HUES64 (cell line): ENCODE data around the gene KLHL5.
"Not testable (repeated sequence)": the region's sequence is repeated elsewhere in the genome, so short reads cannot be mapped to it uniquely, and the experiment has no call there.

Experiments
- H3K27ac ChIP-seq: 2 replicates; pipeline ENCODE4 v1.7.0; 2013; ENCODE audit warnings: low read depth, low read length, inconsistent platforms
- H3K27me3 ChIP-seq: 2 replicates; pipeline ENCODE4 v1.6.1; 2013; ENCODE audit warnings: mild to moderate bottlenecking, low read length; ENCODE audit not compliant: insufficient read depth
- H3K36me3 ChIP-seq: 2 replicates; pipeline ENCODE4 v1.6.1; 2013; ENCODE audit warnings: mild to moderate bottlenecking, low read length; ENCODE audit not compliant: insufficient read depth
- H3K4me1 ChIP-seq: 2 replicates; pipeline ENCODE4 v1.6.1; 2013; ENCODE audit warnings: mild to moderate bottlenecking, low read length, moderate library complexity; ENCODE audit not compliant: insufficient read depth
- H3K4me3 ChIP-seq: 2 replicates; pipeline ENCODE4 v1.5.1; 2013; ENCODE audit warnings: mild to moderate bottlenecking, low read length, moderate library complexity
- H3K9ac ChIP-seq: 2 replicates; pipeline ENCODE4 v1.6.1; 2013; ENCODE audit warnings: mild to moderate bottlenecking, low read depth, low read length
- H3K9me3 ChIP-seq: 2 replicates; pipeline ENCODE4 v1.6.1; 2013; ENCODE audit warnings: low read depth, low read length; ENCODE audit not compliant: insufficient read depth
- WGBS: fragments of 150-250, 120-280 bp; methylation state at CpG from one replicate; pipeline ENCODE4 v1.1.7; 2013; ENCODE audit warnings: missing lambda C conversion rate; 5-methylcytosine and 5-hydroxymethylcytosine counted together

KLHL5 gene

DNA sequence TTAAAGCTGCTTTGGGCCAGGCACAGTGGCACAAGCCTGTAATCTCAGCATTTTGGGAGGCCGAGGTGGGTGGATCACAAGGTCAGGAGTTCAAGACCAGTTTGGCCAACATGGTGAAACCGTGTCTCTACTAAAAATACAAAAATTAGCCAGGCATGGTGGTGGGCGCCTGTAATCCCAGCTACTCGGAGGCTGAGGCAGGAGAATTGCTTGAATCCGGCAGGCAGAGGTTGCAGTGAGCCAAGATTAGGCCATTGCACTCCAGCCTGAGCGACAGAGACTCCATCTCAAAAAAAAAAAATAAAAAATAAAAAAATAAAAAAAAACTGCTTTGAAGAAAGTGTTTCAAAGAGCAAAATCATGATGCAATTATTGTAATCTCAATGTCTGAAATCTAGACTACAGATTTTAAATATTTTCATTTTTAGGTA is 30.4 kb upstream of the KLHL5 start:
- H3K27ac ChIP-seq, H3K4me3 ChIP-seq, H3K4me1 ChIP-seq, H3K36me3 ChIP-seq, H3K9me3 ChIP-seq, H3K9ac ChIP-seq, H3K27me3 ChIP-seq: not testable (repeated sequence)
- 96% methylated on average over 5 of the region's 6 CpGs for WGBS

DNA sequence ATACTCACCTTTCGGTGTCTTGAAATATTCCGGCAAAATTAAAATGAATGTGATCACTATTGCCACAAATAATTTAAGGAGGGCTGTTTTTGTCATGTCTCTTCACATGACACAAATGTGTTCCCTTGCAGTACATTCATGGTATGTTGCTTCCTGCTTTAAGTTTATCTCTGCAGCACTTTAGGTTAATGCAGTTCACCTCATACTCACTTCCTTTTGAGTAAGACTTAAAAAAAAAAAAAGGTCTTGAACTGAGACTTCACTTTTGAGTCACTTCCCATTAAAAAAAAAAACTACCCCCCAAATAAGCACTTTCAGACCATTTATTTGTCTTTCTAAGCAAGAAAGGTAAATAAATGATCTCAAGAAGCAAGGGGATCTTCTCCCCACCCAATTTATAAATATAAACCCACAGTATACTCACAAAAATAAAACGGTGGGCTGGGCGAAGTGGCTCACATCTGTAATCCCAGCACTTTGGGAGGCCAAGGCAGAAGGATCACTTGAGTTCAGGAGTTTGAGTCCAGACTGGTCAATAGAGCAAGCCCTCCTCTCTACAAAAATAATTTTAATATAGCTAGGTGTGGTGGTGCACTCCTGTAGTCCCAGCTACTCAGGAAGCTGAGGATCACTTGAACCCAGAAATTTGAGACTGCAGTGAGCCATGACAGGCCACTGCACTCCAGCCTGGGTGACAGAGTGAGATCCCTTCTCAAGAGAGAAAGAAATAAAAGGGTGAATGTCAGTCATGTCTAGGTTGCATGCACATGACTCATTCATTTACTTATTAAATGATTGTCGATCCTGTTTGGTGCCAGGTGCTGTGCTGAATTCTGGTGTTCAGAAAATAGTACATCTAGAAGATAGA is 29.6 kb upstream of the KLHL5 start, which contains the start of gene TMEM156:
TMEM156 (minus strand) TSS at position 192 of the 868 bp plus-strand sequence; CDS start at position 96, 96 bp downstream.
- H3K27ac ChIP-seq: no peak within 1 kb of the TSS
- H3K36me3 ChIP-seq: no peaks in the 10 kb centered on the region
- 97% methylated on average over 3 of the region's 5 CpGs for WGBS
- no peak within 1 kb of the TSS for H3K4me3 ChIP-seq
- H3K4me1 ChIP-seq: peaks cover 2% of the 10 kb centered on the region
- H3K27me3 ChIP-seq: no peaks in the 10 kb centered on the region
- no peaks in the 10 kb centered on the region for H3K9me3 ChIP-seq
- H3K9ac ChIP-seq: no peak within 1 kb of the TSS

DNA sequence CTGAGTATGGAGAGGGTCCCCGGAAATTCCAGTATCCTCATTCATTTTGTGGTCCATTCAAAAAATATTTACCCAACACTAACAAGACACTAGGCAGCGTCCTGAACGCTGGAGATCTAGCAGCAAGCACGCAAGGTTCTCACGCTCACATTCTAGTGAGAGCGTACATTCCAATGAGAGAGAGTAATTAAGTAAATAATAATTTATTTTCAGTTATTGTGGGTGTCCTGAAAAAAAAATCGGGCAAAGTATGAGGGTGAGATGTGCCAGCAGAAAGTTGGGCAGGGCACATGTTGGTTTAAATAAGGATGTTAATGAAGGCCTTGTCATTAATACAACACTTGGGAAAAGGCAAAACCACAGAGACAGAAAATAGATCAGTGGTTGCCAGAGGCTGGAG is 25.9 kb upstream of the KLHL5 start:
- 94% methylated on average over 7 of the region's 7 CpGs for WGBS
- Histone ChIP-seq H3K27me3 (no peaks in the 10 kb centered on the region), H3K27ac (no peak overlapping the region), H3K9ac (no peak overlapping the region), H3K36me3 (no peaks in the 10 kb centered on the region), H3K4me1 (peaks cover 10% of the 10 kb centered on the region), H3K4me3 (no peak overlapping the region), H3K9me3 (no peaks in the 10 kb centered on the region)

DNA sequence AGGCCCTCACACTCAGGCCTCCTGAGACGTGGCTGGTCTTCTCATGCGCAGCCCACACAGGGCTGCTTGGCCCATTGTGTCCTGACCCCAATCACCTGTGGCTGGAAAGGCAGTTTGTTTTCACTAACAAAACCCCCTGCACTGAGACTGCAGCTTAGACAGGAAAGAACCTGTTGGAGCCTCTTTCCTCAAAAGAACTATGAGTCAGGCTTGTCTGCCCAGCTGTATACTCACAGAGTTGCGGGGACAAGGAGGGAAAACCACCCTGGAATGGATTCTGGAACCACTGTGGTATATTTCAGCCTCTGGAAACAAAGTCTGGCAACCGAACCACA is 24.6 kb upstream of the KLHL5 start:
- H3K27me3 ChIP-seq: no peaks in the 10 kb centered on the region
- H3K36me3 ChIP-seq: no peaks in the 10 kb centered on the region
- H3K9ac ChIP-seq: no peak overlapping the region
- WGBS: 77% methylated on average over 3 of the region's 4 CpGs
- no peaks in the 10 kb centered on the region for H3K9me3 ChIP-seq
- H3K27ac ChIP-seq: 0 out of 2 replicates have a peak overlapping the region, but pooled peaks have one; percentile 31
- peaks cover 11% of the 10 kb centered on the region for H3K4me1 ChIP-seq
- H3K4me3 ChIP-seq: no peak overlapping the region

DNA sequence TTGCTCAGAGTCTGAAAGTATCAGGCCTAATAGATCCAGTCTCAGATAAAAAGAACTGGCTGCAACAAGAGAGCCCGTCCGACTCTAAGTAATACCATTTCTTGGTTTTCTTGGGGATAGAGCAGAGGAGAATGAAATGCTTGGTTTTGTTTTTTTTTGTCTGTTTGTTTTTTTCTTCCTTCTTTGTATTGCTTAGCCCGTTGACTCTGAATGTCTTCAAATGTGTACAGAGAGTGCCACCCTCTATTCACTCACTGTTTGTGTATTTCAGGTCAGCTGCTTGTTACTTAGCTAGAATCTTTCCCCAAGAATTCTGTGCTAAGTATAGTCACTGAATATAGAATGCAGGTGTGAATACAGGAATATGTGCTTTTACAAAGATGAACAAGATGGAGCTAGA is 24.1 kb upstream of the KLHL5 start:
- no peaks in the 10 kb centered on the region for H3K27me3 ChIP-seq
- WGBS: 86% methylated on average over 3 of the region's 3 CpGs
- H3K36me3 ChIP-seq: no peaks in the 10 kb centered on the region
- no peak overlapping the region for H3K27ac ChIP-seq
- no peaks in the 10 kb centered on the region for H3K9me3 ChIP-seq
- peaks cover 15% of the 10 kb centered on the region for H3K4me1 ChIP-seq
- H3K9ac ChIP-seq: no peak overlapping the region
- H3K4me3 ChIP-seq: no peak overlapping the region

DNA sequence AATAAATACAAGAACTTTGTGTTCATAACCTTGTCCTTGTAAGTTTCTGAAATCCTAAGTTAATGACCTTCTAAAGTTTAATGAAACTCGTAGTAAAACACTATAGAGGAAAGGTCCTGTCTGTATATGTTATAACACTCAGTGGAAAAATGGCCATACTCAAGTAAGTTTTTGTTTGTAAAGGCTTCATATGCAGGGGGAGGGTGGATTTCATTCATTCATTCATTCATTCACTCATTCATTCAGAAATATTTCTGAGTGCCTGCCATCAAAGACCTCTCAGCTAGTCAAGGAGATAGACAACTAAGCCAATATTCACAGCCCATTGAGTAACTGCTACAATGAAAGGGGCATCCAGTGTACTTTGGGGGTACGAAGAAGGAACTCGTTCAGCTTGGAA is 22.9 kb upstream of the KLHL5 start:
- H3K4me1 ChIP-seq: peaks cover 27% of the 10 kb centered on the region
- H3K27ac ChIP-seq: no peak overlapping the region
- WGBS: 94% methylated on average over 3 of the region's 3 CpGs

DNA sequence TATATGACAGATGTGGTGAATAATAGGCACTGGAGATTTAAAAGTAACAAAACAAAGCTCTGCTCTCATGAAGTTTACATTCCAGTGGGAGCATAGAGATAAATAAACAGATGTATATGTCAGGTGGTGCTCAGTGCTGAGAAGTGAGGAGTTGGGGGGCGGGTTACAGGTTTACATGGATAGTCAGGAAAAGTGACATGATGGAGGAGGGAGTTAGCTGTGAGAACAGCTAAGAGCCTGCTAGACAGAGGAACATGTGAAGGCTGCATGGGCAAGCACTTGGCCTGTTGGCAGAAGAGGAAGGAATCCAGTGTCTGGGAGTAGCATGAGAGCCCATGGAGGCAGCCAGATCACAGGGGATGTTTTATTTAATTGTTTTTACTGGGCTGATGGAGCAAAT is 19.7 kb upstream of the KLHL5 start:
- 89% methylated on average over 1 of the region's 1 CpG for WGBS
- Histone ChIP-seq H3K27ac (no peak overlapping the region), H3K4me1 (peaks cover 27% of the 10 kb centered on the region), H3K36me3 (no peaks in the 10 kb centered on the region), H3K27me3 (no peaks in the 10 kb centered on the region), H3K9me3 (no peaks in the 10 kb centered on the region), H3K4me3 (no peak overlapping the region), H3K9ac (no peak overlapping the region)

More for the DNA sequence above, 22.9 kb upstream of the KLHL5 start:
- no peak overlapping the region for H3K9ac ChIP-seq
- H3K27me3 ChIP-seq: no peaks in the 10 kb centered on the region
- no peaks in the 10 kb centered on the region for H3K36me3 ChIP-seq
- no peak overlapping the region for H3K4me3 ChIP-seq
- no peaks in the 10 kb centered on the region for H3K9me3 ChIP-seq

DNA sequence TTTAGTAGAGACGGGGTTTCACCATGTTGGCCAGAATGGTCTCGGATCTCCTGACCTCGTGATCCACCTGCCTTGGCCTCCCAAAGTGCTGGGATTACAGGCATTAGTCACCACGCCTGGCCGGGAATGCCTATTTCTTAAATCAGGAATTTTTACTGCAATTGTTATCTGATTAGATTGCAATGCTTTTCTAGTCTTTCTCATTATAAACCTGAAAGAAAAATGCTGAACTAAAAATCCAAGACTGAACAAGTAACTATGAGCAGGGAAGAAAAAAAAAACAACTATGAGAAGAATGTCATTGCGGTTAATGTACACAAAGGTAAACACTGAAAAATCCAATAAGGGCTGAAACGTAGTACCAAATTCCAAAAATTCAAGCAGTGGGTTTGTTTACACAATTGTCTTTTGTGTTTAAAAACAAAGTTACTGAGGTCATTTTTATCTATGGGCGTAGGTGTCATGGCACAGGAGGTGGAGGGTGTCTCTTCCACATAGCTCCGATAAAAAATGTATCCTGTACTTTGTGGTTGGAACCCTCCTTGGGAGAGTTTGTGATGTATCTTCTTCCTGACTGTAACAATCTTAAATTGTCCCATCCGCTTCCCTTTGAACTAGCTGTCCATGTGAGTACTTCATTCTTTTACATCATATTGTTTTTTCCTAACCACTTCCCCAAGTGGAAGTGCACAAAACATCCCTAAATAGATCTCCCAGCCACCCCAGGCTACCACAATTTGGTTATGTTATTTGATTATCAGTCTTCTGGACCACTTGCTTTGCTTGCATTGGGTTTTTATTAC is 18.8 kb upstream of the KLHL5 start:
- Histone ChIP-seq H3K9ac (0 out of 2 replicates have a peak overlapping the region, but pooled peaks have one; percentile 65), H3K27ac (no peak overlapping the region), H3K9me3 (no peaks in the 10 kb centered on the region), H3K36me3 (no peaks in the 10 kb centered on the region), H3K4me1 (peaks cover 18% of the 10 kb centered on the region), H3K4me3 (peak overlapping the region; percentile 80), H3K27me3 (no peaks in the 10 kb centered on the region)
- 87% methylated on average over 10 of the region's 10 CpGs for WGBS

DNA sequence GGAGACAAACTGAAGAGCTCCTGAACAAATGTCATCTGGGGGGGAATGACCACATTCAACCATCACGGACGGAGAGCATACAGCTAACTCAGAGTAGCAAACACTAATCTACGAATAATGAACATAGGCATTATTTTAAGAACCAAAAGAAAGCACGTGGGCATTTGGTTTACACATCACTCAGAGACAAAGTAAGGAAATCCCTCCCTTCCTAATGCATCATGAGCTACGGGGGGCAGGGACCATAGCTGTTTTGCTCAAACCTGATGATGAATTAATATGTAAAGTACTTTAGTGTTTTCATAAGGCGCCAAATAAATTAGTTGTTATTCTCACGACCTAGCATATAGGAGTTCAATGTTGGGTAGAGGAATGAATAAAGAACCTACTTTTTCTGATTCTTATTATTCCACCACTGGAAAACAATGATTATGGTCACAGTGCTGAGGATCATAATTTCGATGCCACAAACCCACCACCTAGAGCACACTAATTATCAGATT is 18.1 kb upstream of the KLHL5 start:
- peak overlapping the region; percentile 67 for H3K27ac ChIP-seq
- WGBS: 43% methylated on average over 7 of the region's 8 CpGs
- no peaks in the 10 kb centered on the region for H3K9me3 ChIP-seq
- H3K36me3 ChIP-seq: no peaks in the 10 kb centered on the region
- no peaks in the 10 kb centered on the region for H3K27me3 ChIP-seq
- peak overlapping the region; percentile 80 for H3K4me3 ChIP-seq
- peaks cover 18% of the 10 kb centered on the region for H3K4me1 ChIP-seq
- peak overlapping the region; percentile 65 for H3K9ac ChIP-seq

DNA sequence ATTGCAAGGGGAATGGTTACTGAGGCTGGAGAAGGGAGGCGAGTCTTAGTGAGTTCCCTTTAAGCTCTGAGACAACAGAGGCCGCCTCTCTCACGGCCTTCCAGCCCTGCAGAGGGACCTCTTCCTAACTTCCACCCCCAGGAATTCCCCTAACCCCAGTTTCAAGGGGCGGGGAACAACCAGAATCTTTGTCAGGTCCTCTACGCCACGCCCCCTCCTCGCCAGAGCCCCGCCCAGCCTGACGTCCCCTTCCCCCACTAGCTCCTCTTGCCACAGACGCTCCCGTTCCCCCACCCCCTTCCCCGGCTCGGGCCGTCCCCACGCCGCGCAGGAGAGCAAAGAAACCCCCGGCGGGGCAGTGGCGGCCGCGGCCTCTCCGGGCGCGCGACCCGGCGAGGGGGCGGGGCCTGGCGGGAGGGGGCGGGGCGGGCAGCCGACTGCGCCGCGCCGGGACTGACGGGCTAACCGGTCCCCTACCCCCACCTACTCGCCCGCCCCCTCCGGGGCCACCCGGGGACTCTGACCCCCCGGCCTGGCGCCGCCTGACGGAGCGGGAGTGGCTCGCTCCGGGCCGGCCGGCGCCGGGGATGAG is 17.6 kb upstream of the KLHL5 start:
- Histone ChIP-seq H3K27ac (peak overlapping the region; percentile 76), H3K4me3 (peak overlapping the region; percentile 80), H3K27me3 (no peaks in the 10 kb centered on the region), H3K4me1 (peaks cover 18% of the 10 kb centered on the region), H3K9ac (peak overlapping the region; percentile 74), H3K36me3 (no peaks in the 10 kb centered on the region), H3K9me3 (no peaks in the 10 kb centered on the region)
- WGBS: under 1% methylated on average over 53 of the region's 54 CpGs
